Gastroesophageal sphincter (tissue), 4 donors: ENCODE data around the gene RFX6. TPM values are rescaled to one million over a fixed set of nuclear protein-coding genes. Genes with fewer than 3 reads are reported as not detected.

ENCODE experiments used
- ATAC-seq: fragments of 150-250 bp; one replicate; pipeline ENCODE4 v1.9.1; 2016; ENCODE audit warnings: mild to moderate bottlenecking, moderate library complexity
- H3K27ac ChIP-seq, 4 donors: fragments of 200-600 bp; sonication (generic) in 3 of 4; 1 replicate in 3 of 4; 2 replicates in 1 of 4; pipeline ENCODE4 v1.5.1; 2016 to 2019
- H3K27me3 ChIP-seq: fragments of 200-600 bp; sonication (generic); one replicate; pipeline ENCODE4 v1.5.1; 2019
- H3K36me3 ChIP-seq, 2 donors: fragments of 200-600 bp; sonication (generic); one replicate each; pipeline ENCODE4 v1.5.1; 2019; ENCODE audit warnings: control low read depth in 1 of 2
- H3K4me1 ChIP-seq, 3 donors: fragments of 200-600 bp; sonication (generic); 1 replicate in 2 of 3; 2 replicates in 1 of 3; pipeline ENCODE4 v1.5.1; 2016 to 2019; ENCODE audit warnings: control low read depth in 2 of 3
- H3K4me3 ChIP-seq, 2 donors: fragments of 200-600 bp; sonication (generic); one replicate each; pipeline ENCODE4 v1.5.1; 2019; ENCODE audit warnings: mild to moderate bottlenecking in 1 of 2, moderate library complexity in 1 of 2
- H3K9me3 ChIP-seq, 3 donors: fragments of 200-600 bp; sonication (generic); one replicate each; pipeline ENCODE4 v1.5.1; 2017 to 2019; ENCODE audit warnings: control low read depth in 2 of 3
- EP300 ChIP-seq: sonication (generic); formaldehyde crosslinking; IDR thresholded peaks from one replicate; pipeline ENCODE4 v1.6.1; 2017; ENCODE audit warnings: antibody characterized with exemption, mild to moderate bottlenecking
- POLR2A ChIP-seq, 2 donors: fragments of 450-650 bp; IDR thresholded peaks; one replicate each; pipeline ENCODE4 v1.6.1; 2017; ENCODE audit warnings: antibody characterized with exemption in 2 of 2, mild to moderate bottlenecking in 2 of 2, moderate library complexity in 1 of 2
- POLR2AphosphoS5 ChIP-seq: sonication (generic); formaldehyde crosslinking; IDR thresholded peaks from one replicate; pipeline ENCODE4 v1.6.1; 2017; ENCODE audit warnings: antibody characterized with exemption
- WGBS, 2 donors: methylation state at CpG; one replicate each; pipeline ENCODE4 v1.1.5; 2018; ENCODE audit warnings: low coverage in 1 of 2; 5-methylcytosine and 5-hydroxymethylcytosine counted together
- total RNA-seq, 4 donors: library from RNA; depleted of rRNA; stranded (reverse); fragments of >200 nt; gene quantifications; one replicate each; pipeline ENCODE4 v1.1.0, GENCODE V29; 2016
- TF ChIP-seq, protein P1 (sequence below), 4 experiments: fragments of 200-600 bp in 2 of 4; fragments of 450-650 bp in 2 of 4; sonication (generic) in 1 of 4; IDR thresholded peaks; one replicate each; pipeline ENCODE4 v1.5.1; 2017 to 2019; ENCODE audit warnings: antibody characterized with exemption in 4 of 4, mild to moderate bottlenecking in 2 of 4, moderate library complexity in 2 of 4

RFX6 gene
- total RNA-seq, 4 donors from 2014 or later, result not detected

DNA sequence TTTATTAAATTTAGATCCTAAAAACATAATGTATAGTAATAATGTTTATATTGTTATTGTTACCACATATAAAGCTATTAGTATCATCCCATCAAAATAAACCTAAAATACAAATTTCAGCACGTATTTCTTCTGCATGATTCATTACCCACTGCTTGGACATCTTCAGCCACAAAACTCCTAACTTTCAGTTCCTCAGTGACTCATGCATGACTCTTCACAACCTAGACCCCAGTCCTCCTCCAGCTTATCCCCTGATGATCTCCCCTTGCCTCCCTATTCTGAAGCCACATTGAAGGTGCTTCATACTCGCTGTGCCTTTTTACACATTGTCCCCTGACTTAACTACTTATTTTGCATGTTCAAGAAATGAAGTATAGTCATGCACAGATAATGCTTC, 37.0 kb upstream of the RFX6 start:
- ATAC-seq, result no peak
- peaks cover 4% of the 10 kb centered on the region for H3K27me3 ChIP-seq
- WGBS, 2 donors, result 48 to 50% methylated on average over 2 of the region's 2 CpGs
- no peak overlapping the region for H3K27ac ChIP-seq
- H3K9me3 ChIP-seq, result no peaks in the 10 kb centered on the region
- TF ChIP-seq, protein P1, sequence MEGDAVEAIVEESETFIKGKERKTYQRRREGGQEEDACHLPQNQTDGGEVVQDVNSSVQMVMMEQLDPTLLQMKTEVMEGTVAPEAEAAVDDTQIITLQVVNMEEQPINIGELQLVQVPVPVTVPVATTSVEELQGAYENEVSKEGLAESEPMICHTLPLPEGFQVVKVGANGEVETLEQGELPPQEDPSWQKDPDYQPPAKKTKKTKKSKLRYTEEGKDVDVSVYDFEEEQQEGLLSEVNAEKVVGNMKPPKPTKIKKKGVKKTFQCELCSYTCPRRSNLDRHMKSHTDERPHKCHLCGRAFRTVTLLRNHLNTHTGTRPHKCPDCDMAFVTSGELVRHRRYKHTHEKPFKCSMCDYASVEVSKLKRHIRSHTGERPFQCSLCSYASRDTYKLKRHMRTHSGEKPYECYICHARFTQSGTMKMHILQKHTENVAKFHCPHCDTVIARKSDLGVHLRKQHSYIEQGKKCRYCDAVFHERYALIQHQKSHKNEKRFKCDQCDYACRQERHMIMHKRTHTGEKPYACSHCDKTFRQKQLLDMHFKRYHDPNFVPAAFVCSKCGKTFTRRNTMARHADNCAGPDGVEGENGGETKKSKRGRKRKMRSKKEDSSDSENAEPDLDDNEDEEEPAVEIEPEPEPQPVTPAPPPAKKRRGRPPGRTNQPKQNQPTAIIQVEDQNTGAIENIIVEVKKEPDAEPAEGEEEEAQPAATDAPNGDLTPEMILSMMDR (IDR thresholded peaks at IDR 0.05), result no peak
- TF ChIP-seq POLR2A (IDR thresholded peaks at IDR 0.05), result no peak
- no peak for TF ChIP-seq EP300
- TF ChIP-seq POLR2AphosphoS5, result no peak
- H3K4me1 ChIP-seq, result no peaks in the 10 kb centered on the region
- H3K4me3 ChIP-seq, result no peak overlapping the region
- no peaks in the 10 kb centered on the region for H3K36me3 ChIP-seq

GRCh38 chr6:116842459-116842858, 34.6 kb upstream of the RFX6 start:
- no peak overlapping the region for H3K4me3 ChIP-seq

DNA sequence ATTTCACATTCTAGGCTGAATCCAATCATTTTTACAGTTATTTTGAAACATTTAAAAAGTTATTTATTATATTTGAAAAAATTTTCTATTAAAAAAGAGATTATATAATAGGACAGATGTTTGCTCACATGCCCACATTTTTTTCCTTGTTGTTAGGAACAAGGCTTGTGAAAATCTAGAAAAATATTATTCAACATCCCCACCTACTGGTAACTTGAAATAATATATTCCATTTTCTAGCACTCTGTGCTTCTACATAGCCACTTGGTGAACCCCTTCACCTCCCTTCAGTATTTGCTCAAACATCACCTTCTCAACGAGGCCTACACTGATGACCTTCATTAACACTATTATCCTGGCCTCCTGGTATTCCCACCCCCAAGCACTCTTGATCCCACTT, 29.8 kb upstream of the RFX6 start:
- Histone ChIP-seq H3K4me1 (no peaks in the 10 kb centered on the region), H3K27me3 (no peaks in the 10 kb centered on the region), H3K36me3 (no peaks in the 10 kb centered on the region), H3K4me3 (no peak overlapping the region), H3K27ac (no peak overlapping the region), H3K9me3 (no peaks in the 10 kb centered on the region)
- 7 to 8% methylated on average over 1 of the region's 1 CpG for WGBS, 2 donors
- no peak for TF ChIP-seq POLR2A (IDR thresholded peaks at IDR 0.05)
- TF ChIP-seq, protein P1 (IDR thresholded peaks at IDR 0.05), result peak in 1 of 4 experiments; percentile 31
- peak; percentile 31 for ATAC-seq

More at GRCh38 chr6:116842459-116842858, 34.6 kb upstream of the RFX6 start:
- Histone ChIP-seq H3K27ac (no peak overlapping the region), H3K9me3 (no peaks in the 10 kb centered on the region), H3K36me3 (no peaks in the 10 kb centered on the region), H3K4me1 (no peaks in the 10 kb centered on the region), H3K27me3 (no peaks in the 10 kb centered on the region)
- 11 to 28% methylated on average over 1 of the region's 1 CpG for WGBS, 2 donors
- TF ChIP-seq POLR2AphosphoS5, result no peak
- no peak for TF ChIP-seq POLR2A (IDR thresholded peaks at IDR 0.05)
- TF ChIP-seq EP300, result no peak
- TF ChIP-seq, protein P1 (IDR thresholded peaks at IDR 0.05), result no peak
- ATAC-seq, result no peak

DNA sequence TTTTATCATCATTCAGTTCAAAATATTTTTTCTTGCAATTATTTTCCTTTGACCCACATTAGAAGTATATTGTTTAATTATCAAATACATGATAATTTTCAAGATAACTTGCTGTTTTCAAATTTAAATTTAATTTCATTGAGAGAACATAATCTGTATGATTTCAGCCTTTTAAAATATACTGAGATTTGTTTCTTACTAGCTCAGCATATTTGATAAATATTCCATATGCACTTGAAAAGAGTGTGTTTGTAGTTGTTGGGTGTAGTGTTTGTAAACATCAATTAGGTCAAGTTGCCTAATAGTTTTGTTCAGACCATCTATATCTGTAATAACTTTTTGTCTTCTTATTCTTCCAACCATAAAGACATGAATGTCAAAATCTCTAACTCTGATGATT, 19.0 kb upstream of the RFX6 start:
- Histone ChIP-seq H3K4me1 (no peaks in the 10 kb centered on the region), H3K9me3 (peaks cover 0 to 63% (median 0%) of the 10 kb centered on the region in 3 donors), H3K36me3 (no peaks in the 10 kb centered on the region), H3K27ac (no peak overlapping the region), H3K27me3 (no peaks in the 10 kb centered on the region), H3K4me3 (no peak overlapping the region)
- TF ChIP-seq, protein P1 (IDR thresholded peaks at IDR 0.05), result no peak
- TF ChIP-seq EP300, result no peak
- no peak for TF ChIP-seq POLR2A (IDR thresholded peaks at IDR 0.05)
- no peak for TF ChIP-seq POLR2AphosphoS5
- ATAC-seq, result no peak

- no peak for ATAC-seq
- Histone ChIP-seq H3K27ac (no peak overlapping the region), H3K27me3 (no peaks in the 10 kb centered on the region), H3K36me3 (no peaks in the 10 kb centered on the region), H3K4me1 (no peaks in the 10 kb centered on the region), H3K4me3 (no peak overlapping the region), H3K9me3 (peaks cover 0 to 52% (median 0%) of the 10 kb centered on the region in 3 donors)
- TF ChIP-seq EP300 (no peak), POLR2AphosphoS5 (no peak), POLR2A (IDR thresholded peaks at IDR 0.05) (no peak)
- TF ChIP-seq, protein P1 (IDR thresholded peaks at IDR 0.05), result no peak
Observed at GRCh38 chr6:116859264-116859663, 17.8 kb upstream of the RFX6 start.
